Measurements from ENCODE around the gene TNFSF15. TPM values are rescaled to one million over a fixed set of nuclear protein-coding genes. Genes with fewer than 3 reads are reported as not detected.

TNFSF15 gene
- total RNA-seq, 2 donors from 2014 or later: 0.05 TPM; not detected in 1

DNA sequence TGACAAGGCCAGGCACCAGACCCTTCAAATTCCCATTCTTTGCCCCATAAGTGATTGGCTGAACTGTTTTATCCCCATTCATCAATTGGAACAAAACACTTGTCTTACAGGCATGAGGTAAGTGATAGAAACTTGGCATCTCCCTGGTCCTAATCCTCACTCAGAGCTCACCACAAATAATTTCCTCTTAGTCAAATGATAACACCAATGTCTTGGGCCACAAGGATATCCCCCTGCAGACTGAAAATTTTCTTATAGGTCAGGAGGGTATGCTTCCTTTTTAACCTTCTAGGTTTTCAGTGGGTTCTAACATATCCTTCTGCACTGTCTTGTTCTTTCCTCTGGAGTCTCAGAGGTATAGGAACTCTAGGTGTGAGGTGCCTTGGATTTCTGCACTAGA, 14.5 kb downstream of the TNFSF15 start:
- DNase-seq: no peak
- Mint-ChIP-seq H3K27ac (no peak overlapping the region), H3K4me1 (peaks cover 2% of the 10 kb centered on the region), H3K36me3 (ENCODE audit: low read depth) (no peaks in the 10 kb centered on the region), H3K4me3 (no peak overlapping the region), H3K27me3 (no peaks in the 10 kb centered on the region)
- no peaks in the 10 kb centered on the region for H3K9me3 ChIP-seq (ENCODE audit: control insufficient read depth, low read length, poor library complexity, severe bottlenecking)
- no peak for ATAC-seq

GRCh38 chr9:114790521-114790920, 15.3 kb downstream of the TNFSF15 start:
- Mint-ChIP-seq H3K4me1 (peaks cover 5% of the 10 kb centered on the region), H3K4me3 (no peak overlapping the region), H3K36me3 (ENCODE audit: low read depth) (no peaks in the 10 kb centered on the region), H3K27ac (no peak overlapping the region), H3K27me3 (no peaks in the 10 kb centered on the region)
- no peaks in the 10 kb centered on the region for H3K9me3 ChIP-seq (ENCODE audit: control insufficient read depth, low read length, poor library complexity, severe bottlenecking)
- ATAC-seq (no peak), DNase-seq (no peak)

GRCh38 chr9:114789006-114789405, 16.8 kb downstream of the TNFSF15 start:
- DNase-seq (no peak), ATAC-seq (no peak)
- no peaks in the 10 kb centered on the region for H3K9me3 ChIP-seq (ENCODE audit: control insufficient read depth, low read length, poor library complexity, severe bottlenecking)
- H3K4me1 Mint-ChIP-seq: peaks cover 5% of the 10 kb centered on the region
- H3K36me3 Mint-ChIP-seq (ENCODE audit: low read depth): no peaks in the 10 kb centered on the region
- no peak overlapping the region for H3K4me3 Mint-ChIP-seq
- no peaks in the 10 kb centered on the region for H3K27me3 Mint-ChIP-seq
- H3K27ac Mint-ChIP-seq: no peak overlapping the region

DNA sequence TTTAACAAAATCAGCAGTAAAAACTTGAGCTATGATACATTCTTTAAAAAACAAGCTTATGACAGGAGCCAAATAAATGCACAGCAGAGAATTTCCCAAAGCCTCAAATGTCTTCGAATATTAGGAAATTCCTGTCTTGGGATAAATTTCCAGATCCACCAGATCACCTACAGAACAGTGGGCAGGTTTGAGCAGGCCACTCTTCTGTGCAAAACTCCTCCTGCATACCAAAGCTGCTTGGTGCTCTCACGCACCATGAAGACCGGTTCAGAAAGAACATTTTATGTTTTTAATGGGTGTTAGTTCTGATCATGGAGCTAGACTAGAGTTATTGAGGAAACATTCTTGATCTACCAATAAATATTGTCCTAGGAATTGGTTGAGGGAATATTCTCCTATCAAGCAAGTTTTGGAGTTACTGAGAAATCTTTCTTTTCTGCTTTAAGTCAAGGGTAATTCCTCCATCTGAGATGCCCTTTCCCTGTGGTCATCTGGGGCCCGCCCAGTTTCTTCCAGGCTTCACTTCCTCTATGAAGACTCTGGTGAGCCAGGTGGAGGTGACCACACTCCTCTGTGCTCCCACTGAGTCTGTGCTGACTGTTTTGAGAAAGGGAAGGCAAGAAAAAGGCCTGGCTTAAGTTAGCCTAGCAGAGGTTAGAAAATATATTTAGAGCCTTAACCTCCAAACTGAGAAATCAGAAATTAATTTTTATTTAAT, 17.9 kb downstream of the TNFSF15 start:
- DNase-seq (no peak), ATAC-seq (no peak)
- H3K9me3 ChIP-seq (ENCODE audit: control insufficient read depth, low read length, poor library complexity, severe bottlenecking): no peaks in the 10 kb centered on the region
- Mint-ChIP-seq H3K27me3 (no peaks in the 10 kb centered on the region), H3K27ac (no peak overlapping the region), H3K4me3 (no peak overlapping the region), H3K4me1 (peaks cover 5% of the 10 kb centered on the region), H3K36me3 (ENCODE audit: low read depth) (no peaks in the 10 kb centered on the region)

- H3K36me3 Mint-ChIP-seq (ENCODE audit: low read depth): no peaks in the 10 kb centered on the region
- peaks cover 5% of the 10 kb centered on the region for H3K4me1 Mint-ChIP-seq
- H3K27me3 Mint-ChIP-seq: no peaks in the 10 kb centered on the region
- DNase-seq (no peak), ATAC-seq (no peak)
- no peaks in the 10 kb centered on the region for H3K9me3 ChIP-seq (ENCODE audit: control insufficient read depth, low read length, poor library complexity, severe bottlenecking)
- no peak overlapping the region for H3K4me3 Mint-ChIP-seq
- H3K27ac Mint-ChIP-seq: no peak overlapping the region
Observed at GRCh38 chr9:114787214-114787613, 18.6 kb downstream of the TNFSF15 start.

- no peaks in the 10 kb centered on the region for H3K27me3 Mint-ChIP-seq
- H3K4me3 Mint-ChIP-seq: no peak overlapping the region
- no peak for ATAC-seq
- no peaks in the 10 kb centered on the region for H3K36me3 Mint-ChIP-seq (ENCODE audit: low read depth)
- no peak overlapping the region for H3K27ac Mint-ChIP-seq
- H3K4me1 Mint-ChIP-seq: peaks cover 3% of the 10 kb centered on the region
- no peak for DNase-seq
- H3K9me3 ChIP-seq (ENCODE audit: control insufficient read depth, low read length, poor library complexity, severe bottlenecking): no peaks in the 10 kb centered on the region
Observed at GRCh38 chr9:114785866-114786650, 19.8 kb downstream of the TNFSF15 start.

GRCh38 chr9:114784721-114785279, 21.0 kb downstream of the TNFSF15 start:
- no peak overlapping the region for H3K4me3 Mint-ChIP-seq
- no peaks in the 10 kb centered on the region for H3K36me3 Mint-ChIP-seq (ENCODE audit: low read depth)
- no peak overlapping the region for H3K27ac Mint-ChIP-seq
- no peak for DNase-seq
- ATAC-seq: no peak
- H3K4me1 Mint-ChIP-seq: peaks cover 3% of the 10 kb centered on the region
- no peaks in the 10 kb centered on the region for H3K9me3 ChIP-seq (ENCODE audit: control insufficient read depth, low read length, poor library complexity, severe bottlenecking)
- H3K27me3 Mint-ChIP-seq: no peaks in the 10 kb centered on the region

GRCh38 chr9:114782586-114782985, 23.3 kb downstream of the TNFSF15 start:
- DNase-seq (no peak), ATAC-seq (no peak)
- H3K36me3 Mint-ChIP-seq (ENCODE audit: low read depth): peaks cover 2% of the 10 kb centered on the region
- no peak overlapping the region for H3K4me3 Mint-ChIP-seq
- peaks cover 7% of the 10 kb centered on the region for H3K4me1 Mint-ChIP-seq
- H3K27me3 Mint-ChIP-seq: no peaks in the 10 kb centered on the region
- no peaks in the 10 kb centered on the region for H3K9me3 ChIP-seq (ENCODE audit: control insufficient read depth, low read length, poor library complexity, severe bottlenecking)
- H3K27ac Mint-ChIP-seq: no peak overlapping the region

GRCh38 chr9:114779352-114779845, 26.4 kb downstream of the TNFSF15 start:
- H3K9me3 ChIP-seq (ENCODE audit: control insufficient read depth, low read length, poor library complexity, severe bottlenecking): no peaks in the 10 kb centered on the region
- Mint-ChIP-seq H3K4me1 (peaks cover 18% of the 10 kb centered on the region), H3K27me3 (no peaks in the 10 kb centered on the region), H3K36me3 (ENCODE audit: low read depth) (peaks cover 2% of the 10 kb centered on the region), H3K4me3 (no peak overlapping the region), H3K27ac (no peak overlapping the region)
- no peak for ATAC-seq
- no peak for DNase-seq

- DNase-seq (no peak), ATAC-seq (peak; percentile 74)
- H3K9me3 ChIP-seq (ENCODE audit: control insufficient read depth, low read length, poor library complexity, severe bottlenecking): no peaks in the 10 kb centered on the region
- no peak overlapping the region for H3K4me3 Mint-ChIP-seq
- H3K4me1 Mint-ChIP-seq: peaks cover 18% of the 10 kb centered on the region
- H3K36me3 Mint-ChIP-seq (ENCODE audit: low read depth): peaks cover 2% of the 10 kb centered on the region
- no peaks in the 10 kb centered on the region for H3K27me3 Mint-ChIP-seq
- H3K27ac Mint-ChIP-seq: no peak overlapping the region
Observed at GRCh38 chr9:114777821-114778609, 27.8 kb downstream of the TNFSF15 start.

- no peaks in the 10 kb centered on the region for H3K9me3 ChIP-seq (ENCODE audit: control insufficient read depth, low read length, poor library complexity, severe bottlenecking)
- no peak overlapping the region for H3K27ac Mint-ChIP-seq
- H3K27me3 Mint-ChIP-seq: no peaks in the 10 kb centered on the region
- H3K4me3 Mint-ChIP-seq: no peak overlapping the region
- peaks cover 2% of the 10 kb centered on the region for H3K36me3 Mint-ChIP-seq (ENCODE audit: low read depth)
- ATAC-seq: no peak
- H3K4me1 Mint-ChIP-seq: peaks cover 18% of the 10 kb centered on the region
- no peak for DNase-seq
Observed at GRCh38 chr9:114776683-114777399, 29.0 kb downstream of the TNFSF15 start.

- Mint-ChIP-seq H3K36me3 (ENCODE audit: low read depth) (peaks cover 2% of the 10 kb centered on the region), H3K4me1 (peaks cover 18% of the 10 kb centered on the region), H3K27ac (no peak overlapping the region), H3K4me3 (no peak overlapping the region), H3K27me3 (no peaks in the 10 kb centered on the region)
- DNase-seq: no peak
- H3K9me3 ChIP-seq (ENCODE audit: control insufficient read depth, low read length, poor library complexity, severe bottlenecking): no peaks in the 10 kb centered on the region
- no peak for ATAC-seq
Observed at GRCh38 chr9:114775981-114776380, 29.9 kb downstream of the TNFSF15 start.

Measured in T-helper 17 cell (primary cell).